Measurements from ENCODE around the gene TM4SF4. TPM values are rescaled to one million over a fixed set of nuclear protein-coding genes. Genes with fewer than 3 reads are reported as not detected.

TM4SF4 gene
- polyA plus RNA-seq, 3 donors: 0.08 TPM; not detected in 2

DNA sequence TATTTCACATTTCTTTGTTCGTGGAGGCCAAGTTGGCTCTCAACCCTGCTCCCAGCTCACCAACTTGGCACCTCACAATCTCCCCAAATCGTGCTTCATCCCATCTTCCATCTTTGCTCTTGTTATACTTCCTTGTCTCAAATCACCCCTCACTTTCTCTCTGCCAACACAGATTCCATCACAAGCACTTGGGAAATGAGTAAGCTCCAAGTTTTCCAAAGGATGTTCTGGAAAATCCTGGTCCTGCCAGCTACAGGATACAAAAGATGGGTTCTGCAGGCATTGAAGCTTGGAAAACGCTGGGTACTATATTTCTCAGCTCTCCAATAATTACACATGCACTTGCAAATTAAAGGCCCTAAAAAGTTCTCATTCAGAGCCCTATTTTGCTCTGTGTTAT, 4.1 kb upstream of the TM4SF4 start:
- peaks cover 0 to 2% (median 1%) of the 10 kb centered on the region in 3 donors for H3K27me3 Mint-ChIP-seq (ENCODE audit: low read depth in 3 of 3)
- H3K4me1 ChIP-seq (ENCODE audit: control insufficient read depth in 1 of 2, insufficient read depth in 2 of 2, low read length in 2 of 2): peaks cover 42 to 46% of the 10 kb centered on the region in 2 donors

DNA sequence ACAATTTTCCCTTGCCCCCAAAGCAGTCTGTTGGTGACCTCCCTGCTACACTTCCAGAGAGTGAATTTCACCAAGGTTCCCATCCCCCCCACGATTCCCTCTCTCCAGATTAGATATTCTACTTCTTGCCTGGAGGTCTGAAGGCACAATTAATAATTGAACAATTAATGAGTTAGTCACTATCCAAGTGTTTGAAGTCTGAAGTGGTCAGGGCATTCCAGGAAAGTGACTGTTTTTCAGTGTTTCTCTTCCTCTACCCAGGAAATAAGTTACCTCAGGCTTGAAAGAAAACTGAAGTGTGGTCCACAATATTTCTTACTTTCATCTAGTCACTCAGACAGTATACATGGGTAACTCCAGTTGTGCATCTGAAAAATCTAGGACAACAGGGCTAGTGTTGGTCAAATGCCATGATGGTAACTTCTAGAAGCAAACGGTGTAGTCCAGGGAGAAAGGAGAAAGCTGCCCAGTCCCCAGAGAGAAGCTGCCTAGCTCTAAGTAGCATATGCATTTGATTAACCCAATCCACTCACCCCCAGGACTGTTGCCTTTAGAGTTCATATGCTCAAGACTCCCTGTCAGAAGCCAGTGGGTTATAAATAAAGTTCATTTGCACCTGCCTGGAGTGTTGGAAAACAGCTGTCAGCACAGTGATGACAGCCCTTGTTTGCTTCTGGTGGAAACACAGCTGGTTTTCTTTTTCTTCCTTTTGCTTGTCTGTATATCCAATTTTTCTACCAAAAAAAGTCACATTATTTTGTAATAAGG, 2.3 kb upstream of the TM4SF4 start:
- intact Hi-C loops (cut with micrococcal nuclease): loop anchor here (10.0 kb wide), 2 partner anchors 77 to 97 kb away; partner anchors contain the start of gene TM4SF1 (in 1 of the 2)
- H3K36me3 ChIP-seq (replicated peaks in 1 of 2; ENCODE audit: control insufficient read depth in 1 of 2, insufficient read depth in 2 of 2, low read length in 2 of 2): no peaks in the 10 kb centered on the region
- no peak overlapping the region for H3K4me3 ChIP-seq (replicated peaks in 1 of 3; ENCODE audit: low read depth in 2 of 3, low read length in 3 of 3)
- H3K4me2 ChIP-seq (replicated peaks; ENCODE audit: extremely low read depth, low read length, poor library complexity, severe bottlenecking): peak overlapping the region; percentile 31
- peak overlapping the region in 1 of 2 donors; percentile 15 for H3K27ac ChIP-seq (ENCODE audit: low read depth in 1 of 2, low read length in 2 of 2)
- peaks cover 64% of the 10 kb centered on the region for H3K4me1 Mint-ChIP-seq
- no peaks in the 10 kb centered on the region for H4K20me1 ChIP-seq (ENCODE audit: insufficient read depth, low read length)
- peaks cover 0 to 2% (median 0%) of the 10 kb centered on the region in 7 donors for H3K9me3 Mint-ChIP-seq
- no peaks in the 10 kb centered on the region for H3K36me3 Mint-ChIP-seq
- no peak overlapping the region for H3K9ac ChIP-seq (ENCODE audit: insufficient read depth, low read length, poor library complexity, severe bottlenecking)
- TF ChIP-seq, protein P1, sequence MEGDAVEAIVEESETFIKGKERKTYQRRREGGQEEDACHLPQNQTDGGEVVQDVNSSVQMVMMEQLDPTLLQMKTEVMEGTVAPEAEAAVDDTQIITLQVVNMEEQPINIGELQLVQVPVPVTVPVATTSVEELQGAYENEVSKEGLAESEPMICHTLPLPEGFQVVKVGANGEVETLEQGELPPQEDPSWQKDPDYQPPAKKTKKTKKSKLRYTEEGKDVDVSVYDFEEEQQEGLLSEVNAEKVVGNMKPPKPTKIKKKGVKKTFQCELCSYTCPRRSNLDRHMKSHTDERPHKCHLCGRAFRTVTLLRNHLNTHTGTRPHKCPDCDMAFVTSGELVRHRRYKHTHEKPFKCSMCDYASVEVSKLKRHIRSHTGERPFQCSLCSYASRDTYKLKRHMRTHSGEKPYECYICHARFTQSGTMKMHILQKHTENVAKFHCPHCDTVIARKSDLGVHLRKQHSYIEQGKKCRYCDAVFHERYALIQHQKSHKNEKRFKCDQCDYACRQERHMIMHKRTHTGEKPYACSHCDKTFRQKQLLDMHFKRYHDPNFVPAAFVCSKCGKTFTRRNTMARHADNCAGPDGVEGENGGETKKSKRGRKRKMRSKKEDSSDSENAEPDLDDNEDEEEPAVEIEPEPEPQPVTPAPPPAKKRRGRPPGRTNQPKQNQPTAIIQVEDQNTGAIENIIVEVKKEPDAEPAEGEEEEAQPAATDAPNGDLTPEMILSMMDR (IDR thresholded peaks at IDR 0.05): no peak
- H3K27ac Mint-ChIP-seq: peak overlapping the region in 3 of 7 donors; percentile 6 to 84 (median 71)
- H3K27me3 Mint-ChIP-seq (ENCODE audit: low read depth in 3 of 3): peaks cover 0 to 3% (median 0%) of the 10 kb centered on the region in 3 donors
- H3K4me1 ChIP-seq (ENCODE audit: control insufficient read depth in 1 of 2, insufficient read depth in 2 of 2, low read length in 2 of 2): peaks cover 60 to 64% of the 10 kb centered on the region in 2 donors
- no CpG with 5 or more reads among the region's 2 CpGs for WGBS (ENCODE audit: insufficient coverage)
- DNase-seq: no peak
- H3K4me3 Mint-ChIP-seq: no peak overlapping the region
- peak overlapping the region; percentile 67 for H2AFZ ChIP-seq (ENCODE audit: insufficient read depth, low read depth, low read length, poor library complexity, severe bottlenecking)
- no peaks in the 10 kb centered on the region for H3K79me2 ChIP-seq (ENCODE audit: insufficient read depth, low read length)
- H3K9me3 ChIP-seq (replicated peaks in 1 of 2; ENCODE audit: control insufficient read depth in 1 of 2, insufficient read depth in 1 of 2, low read length in 2 of 2): no peaks in the 10 kb centered on the region
- no peaks in the 10 kb centered on the region for H3K27me3 ChIP-seq (ENCODE audit: control insufficient read depth in 2 of 2, insufficient read depth in 2 of 2, low read length in 2 of 2)

More for the DNA sequence above, 4.1 kb upstream of the TM4SF4 start:
- Mint-ChIP-seq H3K36me3 (peaks cover 0 to 1% of the 10 kb centered on the region in 2 donors), H3K9me3 (peaks cover 0 to 2% (median 0%) of the 10 kb centered on the region in 7 donors), H3K4me3 (no peak overlapping the region), H3K4me1 (peaks cover 46% of the 10 kb centered on the region), H3K27ac (no peak overlapping the region)
- no peak overlapping the region for H3K4me2 ChIP-seq (replicated peaks; ENCODE audit: extremely low read depth, low read length, poor library complexity, severe bottlenecking)
- H3K79me2 ChIP-seq (ENCODE audit: insufficient read depth, low read length): no peaks in the 10 kb centered on the region
- H2AFZ ChIP-seq (ENCODE audit: insufficient read depth, low read depth, low read length, poor library complexity, severe bottlenecking): no peak overlapping the region
- H3K27me3 ChIP-seq (ENCODE audit: control insufficient read depth in 2 of 2, insufficient read depth in 2 of 2, low read length in 2 of 2): no peaks in the 10 kb centered on the region
- no peak for DNase-seq
- H3K36me3 ChIP-seq (replicated peaks in 1 of 2; ENCODE audit: control insufficient read depth in 1 of 2, insufficient read depth in 2 of 2, low read length in 2 of 2): no peaks in the 10 kb centered on the region
- no peak overlapping the region for H3K9ac ChIP-seq (ENCODE audit: insufficient read depth, low read length, poor library complexity, severe bottlenecking)
- TF ChIP-seq, protein P1 (IDR thresholded peaks at IDR 0.05): no peak
- H3K9me3 ChIP-seq (replicated peaks in 1 of 2; ENCODE audit: control insufficient read depth in 1 of 2, insufficient read depth in 1 of 2, low read length in 2 of 2): no peaks in the 10 kb centered on the region
- H3K27ac ChIP-seq (ENCODE audit: low read depth in 1 of 2, low read length in 2 of 2): no peak overlapping the region
- WGBS (ENCODE audit: insufficient coverage): 100% methylated on average over 3 of the region's 3 CpGs
- no peak overlapping the region for H3K4me3 ChIP-seq (replicated peaks in 1 of 3; ENCODE audit: low read depth in 2 of 3, low read length in 3 of 3)
- no peaks in the 10 kb centered on the region for H4K20me1 ChIP-seq (ENCODE audit: insufficient read depth, low read length)
- intact Hi-C loops (cut with micrococcal nuclease): loop anchor here (10.0 kb wide), 2 partner anchors 76 to 96 kb away; partner anchors contain the start of gene TM4SF1 (in 1 of the 2)
